H1 (cell line): Measurements from ENCODE around the gene GIGYF2.

ENCODE experiments used
- CTCF ChIP-seq, 3 experiments: IDR thresholded peaks; 1 replicate in 2 of 3; 2 replicates in 1 of 3; pipeline versions ENCODE4 v1.5.1 to v1.6.1; 2011; ENCODE audit warnings: low read length in 3 of 3, mild to moderate bottlenecking in 3 of 3, inconsistent platforms in 2 of 3, low read depth in 1 of 3, moderate library complexity in 1 of 3; ENCODE audit not compliant: insufficient read depth in 1 of 3; ENCODE audit errors: control extremely low read depth in 1 of 3
- EP300 ChIP-seq, 2 experiments: IDR thresholded peaks; 1 replicate in 1 of 2; 2 replicates in 1 of 2; pipeline ENCODE4 v1.6.1; 2011 to 2012; ENCODE audit warnings: low read depth in 2 of 2, low read length in 2 of 2, mild to moderate bottlenecking in 2 of 2, borderline replicate concordance in 1 of 2, inconsistent platforms in 1 of 2, moderate library complexity in 1 of 2
- JUN ChIP-seq: IDR thresholded peaks from 2 replicates; pipeline ENCODE4 v1.6.1; 2011; ENCODE audit warnings: low read depth, mild to moderate bottlenecking, improper control_type of control experiment, low read length
- POLR2A ChIP-seq, 2 experiments: IDR thresholded peaks; 1 replicate in 1 of 2; 2 replicates in 1 of 2; pipeline ENCODE4 v1.6.1; 2011; ENCODE audit warnings: low read depth in 2 of 2, low read length in 2 of 2, mild to moderate bottlenecking in 2 of 2; ENCODE audit errors: control extremely low read depth in 1 of 2
- POLR2AphosphoS5 ChIP-seq: IDR thresholded peaks from 2 replicates; pipeline ENCODE4 v1.6.1; 2011; ENCODE audit warnings: low read depth, low read length
- RNF2 ChIP-seq: fragments of 200-900, 300-1000 bp; sonication (generic); IDR thresholded peaks from 2 replicates; pipeline ENCODE4 v1.7.1; 2016; ENCODE audit warnings: borderline replicate concordance, low read depth, mild to moderate bottlenecking, antibody characterized with exemption, low read length; ENCODE audit not compliant: poor library complexity, severe bottlenecking; ENCODE audit errors: missing control alignments
- SIN3A ChIP-seq, 2 experiments: IDR thresholded peaks in 1 of 2; conservative IDR thresholded peaks in 1 of 2; 2 replicates each; pipeline ENCODE4 v1.6.1; 2011 to 2012; ENCODE audit warnings: low read length in 2 of 2, improper control_type of control experiment in 1 of 2, low read depth in 1 of 2, mild to moderate bottlenecking in 1 of 2
- SUZ12 ChIP-seq: fragments of 200-600 bp; sonication (generic); IDR thresholded peaks from 2 replicates; pipeline ENCODE4 v1.6.1; 2012; ENCODE audit warnings: mild to moderate bottlenecking, inconsistent platforms, low read length, moderate library complexity, mixed read lengths

- TF ChIP-seq CTCF (IDR thresholded peaks at IDR 0.05; ENCODE audit: control extremely low read depth in 1 of 3, insufficient read depth in 1 of 3, low read depth in 1 of 3, low read length in 3 of 3), result no peak
- no peak for TF ChIP-seq EP300 (IDR thresholded peaks at IDR 0.05; ENCODE audit: borderline replicate concordance in 1 of 2, low read depth in 2 of 2, low read length in 2 of 2)
- no peak for TF ChIP-seq POLR2A (IDR thresholded peaks at IDR 0.05; ENCODE audit: control extremely low read depth in 1 of 2, low read depth in 2 of 2, low read length in 2 of 2)
- TF ChIP-seq RNF2, result no peak
- no peak for TF ChIP-seq SIN3A (conservative IDR thresholded peaks at IDR 0.05 in 1 of 2, IDR thresholded peaks at IDR 0.05 in 1 of 2; ENCODE audit: low read depth in 1 of 2, low read length in 2 of 2)
- no peak for TF ChIP-seq POLR2AphosphoS5
- no peak for TF ChIP-seq JUN
- TF ChIP-seq SUZ12, result no peak
Measured at GRCh38 chr2:232723027-232723426, 25.9 kb downstream of the GIGYF2 start.
